ENCODE measurements around the gene EPHB4. TPM values are rescaled to one million over a fixed set of nuclear protein-coding genes. Genes with fewer than 3 reads are reported as not detected.

The EPHB4 gene
- total RNA-seq (2021; ENCODE audit: unreplicated experiment) (192 TPM), Bru-seq, nascent RNA (percentile 83 among the genes with signal in this experiment), BruChase-seq, experiment 1, labeled RNA remaining after a 2-hour chase (percentile 89 among the genes with signal in this experiment), BruChase-seq, experiment 2, labeled RNA remaining after a 6-hour chase (percentile 96 among the genes with signal in this experiment)
- polyA plus RNA-seq (2012; ENCODE audit: insufficient read length), result 219 TPM
- long read RNA-seq, full-length matches to known transcripts, result 72 of 438 reads
- long read RNA-seq, partial matches to known transcripts, result 342 of 438 reads
- long read RNA-seq, other reads (novel, unspliced or antisense), result 24 of 438 reads

DNA sequence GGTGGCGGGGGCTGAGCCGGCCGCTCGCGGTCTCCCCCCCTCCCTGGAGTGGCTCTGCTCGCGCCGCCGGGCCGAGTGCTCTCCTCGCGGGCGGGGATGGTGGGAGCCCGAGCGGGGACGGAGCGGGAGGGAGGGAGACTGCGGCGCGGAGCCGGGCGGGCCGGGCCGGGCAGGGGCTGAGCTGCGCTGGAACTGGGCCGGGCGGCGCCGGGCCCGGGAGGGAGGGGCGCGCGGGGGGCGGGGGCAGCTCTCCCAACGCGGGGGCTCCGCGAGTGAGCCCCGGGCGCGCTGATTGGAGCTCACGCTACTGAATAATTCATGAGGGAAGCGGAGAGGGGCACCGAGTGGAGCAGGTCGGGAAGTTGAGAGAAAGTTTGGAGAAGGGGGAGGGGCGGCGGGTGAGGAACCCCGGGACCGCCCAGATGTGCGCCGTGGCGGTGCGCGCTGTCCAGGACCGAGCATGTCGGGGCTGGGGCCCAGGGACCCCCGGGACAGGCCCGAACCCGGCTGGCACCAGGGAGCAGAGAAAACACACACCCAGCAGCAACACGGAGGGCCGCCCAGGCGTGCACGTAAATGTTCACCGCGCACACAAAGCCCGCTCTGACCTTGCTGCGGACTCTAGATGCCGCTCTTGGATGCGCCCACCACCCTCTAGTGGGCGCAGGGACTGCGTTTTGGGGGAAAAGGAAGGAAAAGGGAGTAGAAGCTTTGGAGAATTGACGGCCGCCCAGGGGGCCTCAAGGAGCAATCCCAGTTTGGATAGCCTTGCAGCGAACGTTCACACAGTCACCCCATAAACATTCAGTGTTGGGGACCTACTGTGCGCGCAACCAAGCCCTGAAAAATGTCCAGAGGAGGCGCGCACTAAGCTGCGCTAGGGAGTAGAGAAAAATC, at the start of gene EPHB4:
Gene EPHB4, minus strand, starts transcription at position 194 of the 897 bp plus-strand sequence. CDS start 493 bp downstream, outside the sequence.
- 0 out of 2 replicates have a peak, but pooled peaks cover 2% of the 10 kb centered on the region for H3K36me3 ChIP-seq (ENCODE audit: control insufficient read depth, insufficient read depth, low read length)
- TF ChIP-seq, protein P1, sequence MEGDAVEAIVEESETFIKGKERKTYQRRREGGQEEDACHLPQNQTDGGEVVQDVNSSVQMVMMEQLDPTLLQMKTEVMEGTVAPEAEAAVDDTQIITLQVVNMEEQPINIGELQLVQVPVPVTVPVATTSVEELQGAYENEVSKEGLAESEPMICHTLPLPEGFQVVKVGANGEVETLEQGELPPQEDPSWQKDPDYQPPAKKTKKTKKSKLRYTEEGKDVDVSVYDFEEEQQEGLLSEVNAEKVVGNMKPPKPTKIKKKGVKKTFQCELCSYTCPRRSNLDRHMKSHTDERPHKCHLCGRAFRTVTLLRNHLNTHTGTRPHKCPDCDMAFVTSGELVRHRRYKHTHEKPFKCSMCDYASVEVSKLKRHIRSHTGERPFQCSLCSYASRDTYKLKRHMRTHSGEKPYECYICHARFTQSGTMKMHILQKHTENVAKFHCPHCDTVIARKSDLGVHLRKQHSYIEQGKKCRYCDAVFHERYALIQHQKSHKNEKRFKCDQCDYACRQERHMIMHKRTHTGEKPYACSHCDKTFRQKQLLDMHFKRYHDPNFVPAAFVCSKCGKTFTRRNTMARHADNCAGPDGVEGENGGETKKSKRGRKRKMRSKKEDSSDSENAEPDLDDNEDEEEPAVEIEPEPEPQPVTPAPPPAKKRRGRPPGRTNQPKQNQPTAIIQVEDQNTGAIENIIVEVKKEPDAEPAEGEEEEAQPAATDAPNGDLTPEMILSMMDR (IDR thresholded peaks at IDR 0.05), result no peak; the same call in 1 of the 2 replicates
- peak; percentile 44; the same call in 1 of the 2 replicates for TF ChIP-seq SIN3A (IDR thresholded peaks at IDR 0.05; ENCODE audit: borderline replicate concordance, insufficient read depth, low read depth, low read length)
- peak; percentile 88 for TF ChIP-seq TCF7L2 (IDR thresholded peaks at IDR 0.05; ENCODE audit: low read depth, low read length)
- TF ChIP-seq, protein P2, sequence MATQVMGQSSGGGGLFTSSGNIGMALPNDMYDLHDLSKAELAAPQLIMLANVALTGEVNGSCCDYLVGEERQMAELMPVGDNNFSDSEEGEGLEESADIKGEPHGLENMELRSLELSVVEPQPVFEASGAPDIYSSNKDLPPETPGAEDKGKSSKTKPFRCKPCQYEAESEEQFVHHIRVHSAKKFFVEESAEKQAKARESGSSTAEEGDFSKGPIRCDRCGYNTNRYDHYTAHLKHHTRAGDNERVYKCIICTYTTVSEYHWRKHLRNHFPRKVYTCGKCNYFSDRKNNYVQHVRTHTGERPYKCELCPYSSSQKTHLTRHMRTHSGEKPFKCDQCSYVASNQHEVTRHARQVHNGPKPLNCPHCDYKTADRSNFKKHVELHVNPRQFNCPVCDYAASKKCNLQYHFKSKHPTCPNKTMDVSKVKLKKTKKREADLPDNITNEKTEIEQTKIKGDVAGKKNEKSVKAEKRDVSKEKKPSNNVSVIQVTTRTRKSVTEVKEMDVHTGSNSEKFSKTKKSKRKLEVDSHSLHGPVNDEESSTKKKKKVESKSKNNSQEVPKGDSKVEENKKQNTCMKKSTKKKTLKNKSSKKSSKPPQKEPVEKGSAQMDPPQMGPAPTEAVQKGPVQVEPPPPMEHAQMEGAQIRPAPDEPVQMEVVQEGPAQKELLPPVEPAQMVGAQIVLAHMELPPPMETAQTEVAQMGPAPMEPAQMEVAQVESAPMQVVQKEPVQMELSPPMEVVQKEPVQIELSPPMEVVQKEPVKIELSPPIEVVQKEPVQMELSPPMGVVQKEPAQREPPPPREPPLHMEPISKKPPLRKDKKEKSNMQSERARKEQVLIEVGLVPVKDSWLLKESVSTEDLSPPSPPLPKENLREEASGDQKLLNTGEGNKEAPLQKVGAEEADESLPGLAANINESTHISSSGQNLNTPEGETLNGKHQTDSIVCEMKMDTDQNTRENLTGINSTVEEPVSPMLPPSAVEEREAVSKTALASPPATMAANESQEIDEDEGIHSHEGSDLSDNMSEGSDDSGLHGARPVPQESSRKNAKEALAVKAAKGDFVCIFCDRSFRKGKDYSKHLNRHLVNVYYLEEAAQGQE (IDR thresholded peaks at IDR 0.05; ENCODE audit: insufficient read depth in 1 of 2, low read depth in 2 of 2, low read length in 1 of 2), result 0 out of 4 replicates have a peak, but pooled peaks of 1 of the 2 experiments have one; percentile 28
- TF ChIP-seq POLR2AphosphoS5 (IDR thresholded peaks at IDR 0.05; ENCODE audit: low read depth, low read length), result peak; percentile 52; the same call in 1 of the 2 replicates
- in situ Hi-C loops (cut with HindIII; ENCODE audit: low pct_unique_long_range_greater_than_20kb, low sequenced_read_pairs) (loop anchor here (25.0 kb wide), 1 partner anchor 115 kb away; the partner anchor contains the start of genes EPO and POP7), intact Hi-C loops (cut with micrococcal nuclease; ENCODE audit: unreplicated experiment) (no loop called here)
- no peaks in the 10 kb centered on the region for H3K27me3 ChIP-seq (ENCODE audit: control insufficient read depth, insufficient read depth, low read length)
- ATAC-seq, result peak; percentile 92
- no peaks in the 10 kb centered on the region for H3K9me3 ChIP-seq (ENCODE audit: control insufficient read depth, insufficient read depth, low read depth, low read length)
- POLR2A ChIA-PET, result interaction anchor here (0.6 kb wide), 2 partner anchors 8 to 490 kb away, joined by 3 to 4 read pairs; no protein-coding TSS in a partner anchor
- CTCF ChIA-PET, result interaction anchor here (0.6 to 2.9 kb wide), 8 partner anchors 23 to 221 kb away, joined by 3 to 16 read pairs (median 6); partner anchors contain the start of genes POP7, SLC12A9 and UFSP1
- H3K27ac ChIP-seq (ENCODE audit: low read length), result peak within 1 kb of the TSS; percentile 96
- DNase-seq (ENCODE audit: low read depth, low spot score), result no peak
- no TSS peak for BruUV-seq (replicated peaks)
- peak within 1 kb of the TSS; percentile 55 to 99 for H3K4me3 ChIP-seq (ENCODE audit: low read depth in 2 of 2, low read length in 2 of 2)
- peaks cover 17% of the 10 kb centered on the region for H3K4me1 ChIP-seq (ENCODE audit: control insufficient read depth, insufficient read depth, low read length)

DNA sequence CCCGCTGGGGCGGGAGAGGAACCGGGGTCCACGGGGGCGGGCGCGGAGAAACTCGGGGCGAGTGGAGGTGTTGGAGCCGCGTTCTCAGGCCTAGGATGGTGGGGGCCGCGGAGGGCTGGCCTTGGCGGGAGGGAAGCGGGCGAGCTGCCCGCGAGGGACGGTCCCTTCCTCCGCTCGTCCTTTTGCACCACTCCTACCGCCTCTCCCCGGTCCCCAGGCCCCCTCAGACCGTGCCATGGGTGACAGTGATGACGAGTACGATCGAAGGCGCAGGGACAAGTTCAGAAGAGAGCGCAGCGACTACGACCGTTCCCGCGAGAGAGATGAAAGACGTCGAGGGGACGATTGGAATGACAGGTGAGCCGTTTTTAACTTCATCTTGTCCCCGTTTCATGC, 48.0 kb upstream of the EPHB4 start:
- peak; percentile 50 for ATAC-seq
- H3K27ac ChIP-seq (ENCODE audit: low read length), result peak overlapping the region; percentile 98
- intact Hi-C loops (cut with micrococcal nuclease; ENCODE audit: unreplicated experiment), result no loop called here
- POLR2A ChIA-PET, result interaction anchor here (0.6 to 1.1 kb wide), 9 partner anchors 12 to 697 kb away, joined by 3 to 10 read pairs (median 8); partner anchors contain the start of gene UFSP1
- no peaks in the 10 kb centered on the region for H3K27me3 ChIP-seq (ENCODE audit: control insufficient read depth, insufficient read depth, low read length)
- peaks cover 8% of the 10 kb centered on the region for H3K4me1 ChIP-seq (ENCODE audit: control insufficient read depth, insufficient read depth, low read length)
- DNase-seq (ENCODE audit: low read depth, low spot score), result no peak
- H3K4me3 ChIP-seq (ENCODE audit: low read depth in 2 of 2, low read length in 2 of 2), result peak overlapping the region; percentile 86 to 98
- H3K9me3 ChIP-seq (ENCODE audit: control insufficient read depth, insufficient read depth, low read depth, low read length), result no peaks in the 10 kb centered on the region
- no peaks in the 10 kb centered on the region; the same call in none of the 2 replicates for H3K36me3 ChIP-seq (ENCODE audit: control insufficient read depth, insufficient read depth, low read length)
- CTCF ChIA-PET, result interaction anchor here (0.6 kb wide), 1 partner anchor 92 kb away, joined by 4 read pairs; no protein-coding TSS in a partner anchor
- in situ Hi-C loops (cut with HindIII; ENCODE audit: low pct_unique_long_range_greater_than_20kb, low sequenced_read_pairs), result no loop called here
- no TSS peak for BruUV-seq (replicated peaks)
- TF ChIP-seq, protein P2 (IDR thresholded peaks at IDR 0.05; ENCODE audit: insufficient read depth in 1 of 2, low read depth in 2 of 2, low read length in 1 of 2), result no peak
- TF ChIP-seq, protein P1 (IDR thresholded peaks at IDR 0.05), result no peak
- TF ChIP-seq POLR2AphosphoS5 (IDR thresholded peaks at IDR 0.05; ENCODE audit: low read depth, low read length), result no peak
- TF ChIP-seq TCF7L2 (IDR thresholded peaks at IDR 0.05; ENCODE audit: low read depth, low read length), result no peak
- TF ChIP-seq SIN3A (IDR thresholded peaks at IDR 0.05; ENCODE audit: borderline replicate concordance, insufficient read depth, low read depth, low read length), result no peak

All from Panc1 (cell line).